ENCODE measurements around the gene PPP1R10. TPM values are rescaled to one million over a fixed set of nuclear protein-coding genes. Genes with fewer than 3 reads are reported as not detected.
"Not testable (repeated sequence)": the region's sequence is repeated elsewhere in the genome, so short reads cannot be mapped to it uniquely, and the experiment has no call there.

PPP1R10 gene
- total and polyA plus RNA-seq, 2 experiments from 2014 or later = 23.9 to 32.7 TPM

- no peaks in the 10 kb centered on the region for H3K9me2 ChIP-seq (ENCODE audit: insufficient read depth)
- H4K20me1 ChIP-seq (ENCODE audit: insufficient read depth) = no peaks in the 10 kb centered on the region
- H3K9me3 ChIP-seq (ENCODE audit: low read depth) = no peaks in the 10 kb centered on the region
- H3K36me3 ChIP-seq (ENCODE audit: low read depth) = peaks cover 34% of the 10 kb centered on the region; the same call in 1 of the 2 replicates
- H3K4me2 ChIP-seq (ENCODE audit: unreplicated experiment) = no peak overlapping the region
- H2AFZ ChIP-seq = no peak overlapping the region
- WGBS, 2 experiments (ENCODE audit: low coverage in 1 of 2, low lambda C conversion rate in 2 of 2, missing lambda C conversion rate in 2 of 2) = 82 to 83% methylated on average over 13 of the region's 13 CpGs
- in situ Hi-C loops (cut with MboI) = no loop called here
- H3F3A ChIP-seq (ENCODE audit: insufficient read depth) = peaks cover 83% of the 10 kb centered on the region
- no peak overlapping the region for H3K4me3 ChIP-seq
- no peak for TF ChIP-seq EZH2 (IDR thresholded peaks at IDR 0.05; ENCODE audit: insufficient read depth, poor library complexity, severe bottlenecking)
- no peak for TF ChIP-seq EZH2phosphoT487 (IDR thresholded peaks at IDR 0.05; ENCODE audit: insufficient read depth, low read depth)
- no peaks in the 10 kb centered on the region for H3K79me2 ChIP-seq (ENCODE audit: insufficient read depth)
- H3K9ac ChIP-seq = no peak overlapping the region
- DNase-seq = no peak
- no peaks in the 10 kb centered on the region for H3K27me3 ChIP-seq (replicated peaks; ENCODE audit: insufficient read depth)
- H3K4me1 ChIP-seq (ENCODE audit: insufficient read depth) = no peaks in the 10 kb centered on the region
- no peak overlapping the region; the same call in 1 of the 2 replicates for H3K27ac ChIP-seq
Observed at GRCh38 chr6:30599625-30600324, 17.3 kb downstream of the PPP1R10 start.

DNA sequence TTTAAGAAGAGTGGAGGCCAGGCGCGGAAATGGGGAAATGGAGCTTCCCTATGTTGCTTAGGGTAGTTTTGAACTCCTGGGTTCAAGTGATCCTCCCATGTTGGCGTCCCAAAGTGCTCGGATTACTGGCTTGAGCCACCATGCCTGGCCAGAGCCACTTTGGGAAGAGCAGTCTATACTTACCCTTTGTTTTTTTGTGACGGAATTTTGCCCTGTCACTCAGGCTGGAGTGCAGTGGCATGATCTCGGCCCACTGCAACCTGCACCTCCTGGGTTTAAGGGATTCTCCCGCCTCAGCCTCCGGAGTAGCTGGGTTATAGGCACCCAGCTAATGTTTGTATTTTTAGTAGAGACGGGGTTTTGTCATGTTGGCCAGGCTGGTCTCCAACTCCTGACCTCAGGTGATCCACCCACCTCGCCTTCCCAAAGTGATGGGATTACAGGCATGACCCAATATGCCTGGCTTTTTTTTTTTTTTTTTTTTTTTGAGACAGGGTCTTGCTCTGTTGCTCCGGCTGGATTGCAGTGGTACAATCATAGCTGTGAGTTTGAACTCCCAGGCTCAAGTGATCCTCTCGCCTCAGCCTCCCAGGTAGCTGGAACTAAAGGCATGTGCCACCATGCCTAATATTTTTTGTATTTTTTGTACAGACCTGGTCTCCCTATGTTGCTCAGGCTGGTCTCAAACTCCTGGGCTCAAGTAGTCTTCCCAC lies 18.0 kb downstream of the PPP1R10 start:
- Histone ChIP-seq H3K9me3 (ENCODE audit: low read depth) (no peaks in the 10 kb centered on the region), H3K4me2 (ENCODE audit: unreplicated experiment) (no peak overlapping the region), H3K4me1 (ENCODE audit: insufficient read depth) (no peaks in the 10 kb centered on the region), H3K9ac (no peak overlapping the region), H3K27ac (no peak overlapping the region), H2AFZ (no peak overlapping the region), H3K4me3 (no peak overlapping the region), H3K9me2 (ENCODE audit: insufficient read depth) (no peaks in the 10 kb centered on the region), H3K79me2 (ENCODE audit: insufficient read depth) (no peaks in the 10 kb centered on the region), H3K36me3 (ENCODE audit: low read depth) (peaks cover 32% of the 10 kb centered on the region; the same call in 1 of the 2 replicates), H3K27me3 (replicated peaks; ENCODE audit: insufficient read depth) (no peaks in the 10 kb centered on the region), H4K20me1 (ENCODE audit: insufficient read depth) (no peaks in the 10 kb centered on the region), H3F3A (ENCODE audit: insufficient read depth) (peaks cover 82% of the 10 kb centered on the region)
- WGBS, 2 experiments (ENCODE audit: low coverage in 1 of 2, low lambda C conversion rate in 2 of 2, missing lambda C conversion rate in 2 of 2) = 79 to 82% methylated on average over 12 of the region's 12 CpGs
- TF ChIP-seq EZH2 (IDR thresholded peaks at IDR 0.05; ENCODE audit: insufficient read depth, poor library complexity, severe bottlenecking) = no peak
- TF ChIP-seq EZH2phosphoT487 (IDR thresholded peaks at IDR 0.05; ENCODE audit: insufficient read depth, low read depth) = no peak
- DNase-seq = no peak
- in situ Hi-C loops (cut with MboI) = no loop called here

GRCh38 chr6:30597315-30598144 lies 19.5 kb downstream of the PPP1R10 start:
- Histone ChIP-seq H3K36me3 (ENCODE audit: low read depth) (peaks cover 22% of the 10 kb centered on the region; the same call in 1 of the 2 replicates), H3K9ac (0 out of 2 replicates have a peak overlapping the region, but pooled peaks have one; percentile 17), H3K27ac (peak overlapping the region; percentile 28; the same call in 1 of the 2 replicates), H3F3A (ENCODE audit: insufficient read depth) (peaks cover 70% of the 10 kb centered on the region)
- H2AFZ ChIP-seq; H3K4me3 ChIP-seq; in situ Hi-C loops (cut with MboI); H3K9me3 ChIP-seq (ENCODE audit: low read depth); H3K4me2 ChIP-seq (ENCODE audit: unreplicated experiment); H3K9me2 ChIP-seq (ENCODE audit: insufficient read depth); H4K20me1 ChIP-seq (ENCODE audit: insufficient read depth); H3K79me2 ChIP-seq (ENCODE audit: insufficient read depth); H3K4me1 ChIP-seq (ENCODE audit: insufficient read depth); H3K27me3 ChIP-seq (replicated peaks; ENCODE audit: insufficient read depth): not testable (repeated sequence)
- peak; percentile 84 for DNase-seq
- 73 to 74% methylated on average over 15 of the region's 15 CpGs for WGBS, 2 experiments (ENCODE audit: low coverage in 1 of 2, low lambda C conversion rate in 2 of 2, missing lambda C conversion rate in 2 of 2)

- in situ Hi-C loops (cut with MboI) = no loop called here
- H3K36me3 ChIP-seq (ENCODE audit: low read depth) = peaks cover 42% of the 10 kb centered on the region; the same call in 1 of the 2 replicates
- no peaks in the 10 kb centered on the region for H4K20me1 ChIP-seq (ENCODE audit: insufficient read depth)
- no peaks in the 10 kb centered on the region for H3K27me3 ChIP-seq (replicated peaks; ENCODE audit: insufficient read depth)
- peaks cover 7% of the 10 kb centered on the region; the same call in 1 of the 2 replicates for H3K4me1 ChIP-seq (ENCODE audit: insufficient read depth)
- no peak overlapping the region for H3K4me2 ChIP-seq (ENCODE audit: unreplicated experiment)
- no peak overlapping the region for H3K9ac ChIP-seq
- no peaks in the 10 kb centered on the region for H3K9me3 ChIP-seq (ENCODE audit: low read depth)
- H3K9me2 ChIP-seq (ENCODE audit: insufficient read depth) = no peaks in the 10 kb centered on the region
- H3K79me2 ChIP-seq (ENCODE audit: insufficient read depth) = peaks cover 22% of the 10 kb centered on the region
- H3K27ac ChIP-seq = no peak overlapping the region
- H2AFZ ChIP-seq = no peak overlapping the region
- peaks cover 46% of the 10 kb centered on the region for H3F3A ChIP-seq (ENCODE audit: insufficient read depth)
- no peak for TF ChIP-seq EZH2phosphoT487 (IDR thresholded peaks at IDR 0.05; ENCODE audit: insufficient read depth, low read depth)
- no peak for TF ChIP-seq EZH2 (IDR thresholded peaks at IDR 0.05; ENCODE audit: insufficient read depth, poor library complexity, severe bottlenecking)
- WGBS, 2 experiments (ENCODE audit: low coverage in 1 of 2, low lambda C conversion rate in 2 of 2, missing lambda C conversion rate in 2 of 2) = 95 to 100% methylated on average over 1 of the region's 1 CpG
- H3K4me3 ChIP-seq = no peak overlapping the region
- DNase-seq = no peak
Observed at GRCh38 chr6:30592287-30592686, 24.8 kb downstream of the PPP1R10 start.
